Muscle of leg (tissue), 11 donors: ENCODE data around the gene ELL. TPM values are rescaled to one million over a fixed set of nuclear protein-coding genes. Genes with fewer than 3 reads are reported as not detected.
A peak's percentile ranks its signal among the peaks of the same experiment; 100 is the strongest.

Experiments used
- DNase-seq: peaks from one replicate; pipeline ENCODE4 v3.0.0; 2013
- H3K27ac ChIP-seq: one replicate; pipeline ENCODE4 v1.5.1; 2013; ENCODE audit warnings: mild to moderate bottlenecking, low read length, control low read depth
- H3K27me3 ChIP-seq: one replicate; pipeline ENCODE4 v1.6.1; 2013; ENCODE audit warnings: low read length; ENCODE audit not compliant: control insufficient read depth, insufficient read depth
- H3K36me3 ChIP-seq: one replicate; pipeline ENCODE4 v1.6.1; 2013; ENCODE audit warnings: low read length; ENCODE audit not compliant: control insufficient read depth, insufficient read depth
- H3K4me1 ChIP-seq: one replicate; pipeline ENCODE4 v1.6.1; 2013; ENCODE audit warnings: low read length; ENCODE audit not compliant: control insufficient read depth, insufficient read depth
- H3K4me3 ChIP-seq: one replicate; pipeline ENCODE4 v1.5.1; 2013; ENCODE audit warnings: low read length, control low read depth
- H3K9me3 ChIP-seq: replicated peaks from 2 replicates; pipeline ENCODE4 v1.6.1; 2013; ENCODE audit warnings: low read depth, low read length; ENCODE audit not compliant: control insufficient read depth
- WGBS: methylation state at CpG from one replicate; pipeline ENCODE4 v1.1.5; 2013; ENCODE audit warnings: missing lambda C conversion rate; ENCODE audit not compliant: insufficient coverage; 5-methylcytosine and 5-hydroxymethylcytosine counted together
- polyA plus RNA-seq, 8 donors: library from polyadenylated mRNA; unstranded; fragments of 120-200 nt; gene quantifications; one replicate each; pipeline versions ENCODE4 v1.2.1 to v1.2.3, GENCODE V29; 2013; ENCODE audit warnings: inconsistent platforms in 1 of 8, low replicate concordance in 1 of 8; ENCODE audit not compliant: insufficient read length in 8 of 8, insufficient read depth in 1 of 8
- total RNA-seq: library from RNA; stranded (reverse); fragments of 120-200 nt; gene quantifications from one replicate; pipeline ENCODE4 v1.2.4, GENCODE V29; 2013

Gene ELL
- total and polyA plus RNA-seq, 9 donors: 11.4 to 20.3 (median 16.7) TPM

DNA sequence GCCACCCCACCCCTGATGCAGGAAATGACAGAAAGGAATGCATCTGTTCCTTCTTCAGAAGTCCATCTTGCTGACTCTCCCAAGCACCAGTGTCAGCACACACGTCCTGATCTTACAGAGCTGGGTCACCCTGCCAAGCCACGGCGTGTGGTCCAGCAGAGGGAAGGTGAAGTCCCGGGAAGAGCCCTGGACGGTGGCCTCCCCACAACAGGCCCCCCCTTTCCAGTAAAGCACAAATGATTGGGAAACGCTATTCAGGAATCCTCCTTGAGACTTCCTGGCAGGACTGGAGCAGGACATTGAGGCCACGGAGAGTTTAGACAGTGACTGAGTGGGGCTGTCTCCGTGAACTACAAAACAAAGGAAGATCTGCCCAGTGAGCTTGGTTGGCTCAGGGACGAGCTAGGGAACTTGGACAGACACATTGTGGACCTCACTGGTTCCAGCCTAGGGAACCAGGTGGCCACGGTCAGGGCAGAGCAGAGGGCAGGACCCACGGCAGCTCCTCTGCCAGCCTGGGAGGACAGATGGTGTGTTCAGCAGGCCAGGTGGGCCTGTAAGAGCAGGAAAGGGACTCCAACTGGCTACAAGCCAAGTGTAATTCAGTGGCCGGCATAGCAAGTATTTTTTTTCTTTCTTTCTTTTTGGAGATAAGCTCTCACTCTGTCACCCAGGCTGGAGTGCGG, 41.7 kb downstream of the ELL start:
- Histone ChIP-seq H3K4me3 (no peak overlapping the region), H3K27ac (peak overlapping the region; percentile 71), H3K36me3 (peaks cover 6% of the 10 kb centered on the region), H3K27me3 (no peaks in the 10 kb centered on the region), H3K9me3 (no peaks in the 10 kb centered on the region), H3K4me1 (peaks cover 62% of the 10 kb centered on the region)
- 24% methylated on average over 9 of the region's 13 CpGs for WGBS
- peak; percentile 83 for DNase-seq

DNA sequence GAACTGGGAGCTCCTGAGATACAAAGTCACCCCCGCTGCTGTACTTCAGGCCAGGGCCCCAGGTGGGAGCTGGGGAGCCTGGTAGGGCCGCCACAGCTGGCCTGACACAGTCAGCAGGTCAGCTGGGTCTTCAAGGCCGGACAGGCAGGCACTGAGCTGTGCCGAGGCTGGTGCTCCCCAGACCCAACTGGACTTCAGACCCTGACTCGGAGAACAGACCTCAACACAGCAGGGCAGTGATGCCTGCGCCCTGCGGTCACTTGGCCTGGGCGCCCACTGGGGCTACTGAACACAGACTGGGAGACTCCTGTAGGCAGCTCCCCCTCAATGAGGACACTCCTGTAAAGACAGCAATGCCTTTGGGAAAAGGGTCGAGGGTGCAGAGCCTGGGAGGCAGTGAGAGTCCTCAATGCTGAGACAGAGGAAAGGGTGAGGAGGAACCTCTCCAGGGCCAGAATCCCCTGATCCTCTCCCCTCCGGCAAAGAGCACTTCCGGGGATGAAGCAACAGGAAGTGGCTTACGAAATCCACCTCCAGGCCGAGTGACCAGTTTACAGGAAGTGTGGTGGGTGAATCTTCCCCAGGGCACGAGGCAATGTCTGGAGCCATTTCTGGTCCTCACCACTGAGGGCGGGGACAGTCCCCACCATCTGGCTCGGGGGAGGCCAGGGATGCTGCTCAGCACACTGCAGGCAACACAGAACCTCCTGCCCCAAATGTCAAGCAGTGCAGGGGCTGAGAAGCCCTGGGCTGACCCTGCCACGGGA, 43.1 kb downstream of the ELL start:
- Histone ChIP-seq H3K36me3 (peaks cover 6% of the 10 kb centered on the region), H3K27ac (peak overlapping the region; percentile 48), H3K4me3 (no peak overlapping the region), H3K9me3 (no peaks in the 10 kb centered on the region), H3K4me1 (peaks cover 69% of the 10 kb centered on the region), H3K27me3 (no peaks in the 10 kb centered on the region)
- 82% methylated on average over 7 of the region's 17 CpGs for WGBS
- DNase-seq: peak; percentile 88

DNA sequence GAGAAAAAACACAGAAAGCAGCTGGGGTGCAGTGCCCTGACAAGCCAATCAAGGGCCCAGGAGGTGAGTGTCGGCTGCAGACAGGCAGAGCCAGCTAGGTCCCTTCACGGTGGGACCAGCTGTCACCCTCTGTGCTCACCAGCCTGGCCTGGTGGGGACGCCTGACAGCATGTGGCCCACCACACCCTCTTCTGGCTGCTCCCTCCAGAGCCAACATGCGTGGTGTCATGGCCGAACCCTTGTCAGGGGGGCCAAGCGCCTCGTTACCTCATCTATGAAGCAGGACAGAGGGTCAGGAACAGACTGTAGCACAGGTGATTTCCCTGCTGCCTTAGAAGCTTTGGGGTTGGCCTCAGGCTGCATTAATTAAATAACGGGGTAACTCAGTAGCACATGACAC, 43.9 kb downstream of the ELL start:
- WGBS: 74% methylated on average over 6 of the region's 8 CpGs
- H3K36me3 ChIP-seq: peaks cover 6% of the 10 kb centered on the region
- peak overlapping the region; percentile 29 for H3K27ac ChIP-seq

DNA sequence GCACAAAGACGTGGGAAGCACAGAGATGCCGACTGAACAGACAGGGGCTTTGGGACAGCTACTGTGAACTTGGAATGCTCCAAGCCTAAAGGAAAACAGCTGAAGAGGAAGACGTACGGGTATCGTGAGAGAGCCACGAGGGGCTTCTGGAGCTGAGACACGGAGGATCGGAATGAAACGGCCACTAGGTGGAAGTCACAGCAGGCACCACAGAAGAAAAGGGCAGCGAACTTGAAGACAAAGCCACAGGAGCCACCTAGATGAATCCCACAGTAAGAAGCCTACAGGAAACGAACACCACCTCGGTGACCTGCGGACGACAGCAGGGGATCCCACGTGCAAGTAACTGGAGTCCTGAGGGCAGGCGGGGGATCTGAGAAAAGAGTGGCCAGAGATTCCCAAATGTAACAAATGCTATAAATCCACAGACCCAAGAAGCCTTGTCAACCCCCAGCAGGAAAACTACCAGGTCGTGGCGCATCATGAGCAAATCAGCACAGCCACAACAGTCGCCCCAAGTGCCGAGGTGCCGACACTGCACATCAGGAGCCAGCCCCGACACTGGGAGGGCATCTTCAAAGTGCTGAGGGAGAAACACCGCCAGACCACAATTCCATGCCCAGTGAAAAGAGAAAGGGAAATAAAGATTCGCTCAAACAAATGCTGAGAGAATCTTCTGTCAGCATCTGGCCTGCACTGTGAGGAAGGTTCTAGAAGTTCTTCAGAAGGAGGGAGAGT, 44.7 kb downstream of the ELL start:
- no peaks in the 10 kb centered on the region for H3K9me3 ChIP-seq
- H3K27ac ChIP-seq: peak overlapping the region; percentile 20
- 57% methylated on average over 24 of the region's 24 CpGs for WGBS
- peaks cover 68% of the 10 kb centered on the region for H3K4me1 ChIP-seq
- H3K27me3 ChIP-seq: no peaks in the 10 kb centered on the region
- no peak for DNase-seq
- H3K4me3 ChIP-seq: no peak overlapping the region
- H3K36me3 ChIP-seq: peaks cover 10% of the 10 kb centered on the region

More for the DNA sequence above, 43.9 kb downstream of the ELL start:
- Histone ChIP-seq H3K4me3 (no peak overlapping the region), H3K4me1 (peaks cover 69% of the 10 kb centered on the region), H3K27me3 (no peaks in the 10 kb centered on the region), H3K9me3 (no peaks in the 10 kb centered on the region)
- DNase-seq: no peak

DNA sequence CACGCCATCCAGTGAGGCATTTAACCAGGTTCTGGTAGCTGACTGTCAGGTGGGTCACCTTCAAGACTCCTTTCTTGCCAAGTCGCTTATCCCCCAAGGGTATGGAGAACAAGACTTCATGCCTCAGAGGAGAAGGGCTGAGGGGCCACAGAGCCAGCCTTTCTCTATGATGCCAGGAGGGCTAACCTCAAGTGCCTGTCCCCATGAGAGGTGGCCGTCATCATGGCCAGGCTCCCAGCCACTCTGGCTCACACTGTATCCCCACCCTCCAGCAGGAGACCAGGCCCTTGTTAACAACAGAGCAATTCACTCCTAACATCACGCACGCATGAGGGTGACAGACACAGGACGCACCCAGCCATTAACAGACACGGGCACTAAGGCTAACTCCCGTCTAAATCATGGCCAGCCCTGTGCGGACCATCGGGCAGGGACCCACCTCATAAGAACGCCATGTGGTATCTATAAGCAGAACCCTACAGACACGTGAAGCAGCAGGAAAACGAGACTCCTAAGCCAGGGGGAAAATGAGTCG, 45.3 kb downstream of the ELL start:
- Histone ChIP-seq H3K36me3 (peaks cover 16% of the 10 kb centered on the region), H3K27me3 (no peaks in the 10 kb centered on the region), H3K9me3 (no peaks in the 10 kb centered on the region), H3K4me3 (no peak overlapping the region), H3K4me1 (peaks cover 68% of the 10 kb centered on the region), H3K27ac (peak overlapping the region; percentile 20)
- 65% methylated on average over 13 of the region's 14 CpGs for WGBS
- DNase-seq: no peak

DNA sequence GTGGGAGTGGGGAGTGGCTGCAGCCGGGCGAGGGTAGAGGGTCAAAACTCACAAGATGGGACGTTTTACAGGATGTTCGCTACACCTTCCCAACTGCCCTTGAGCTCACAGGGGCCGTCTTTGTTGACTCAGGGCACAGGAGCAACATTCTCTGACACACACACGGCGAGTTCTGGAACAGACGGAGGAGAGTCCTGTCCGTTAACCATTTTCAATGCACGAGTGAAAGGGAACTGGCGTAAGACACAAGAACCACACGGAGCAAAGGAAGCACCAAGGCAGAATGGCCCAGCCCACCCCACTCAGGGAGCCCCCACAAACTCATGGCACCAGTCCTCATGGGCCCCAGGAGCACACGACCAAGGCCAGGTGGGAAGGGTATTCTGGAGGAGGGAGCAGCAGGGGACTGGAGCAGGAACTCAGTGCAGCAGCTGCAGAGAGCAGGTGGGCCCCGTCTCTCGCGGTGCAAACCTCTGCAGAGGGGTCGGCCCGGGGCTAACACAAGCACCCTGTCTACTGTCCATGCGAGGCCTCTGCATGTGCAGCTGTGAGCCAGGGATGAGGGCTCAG, 46.0 kb downstream of the ELL start:
- peaks cover 65% of the 10 kb centered on the region for H3K4me1 ChIP-seq
- peaks cover 20% of the 10 kb centered on the region for H3K36me3 ChIP-seq
- H3K27me3 ChIP-seq: no peaks in the 10 kb centered on the region
- 55% methylated on average over 18 of the region's 19 CpGs for WGBS
- H3K27ac ChIP-seq: no peak overlapping the region
- H3K9me3 ChIP-seq: no peaks in the 10 kb centered on the region
- no peak overlapping the region for H3K4me3 ChIP-seq
- DNase-seq: no peak

DNA sequence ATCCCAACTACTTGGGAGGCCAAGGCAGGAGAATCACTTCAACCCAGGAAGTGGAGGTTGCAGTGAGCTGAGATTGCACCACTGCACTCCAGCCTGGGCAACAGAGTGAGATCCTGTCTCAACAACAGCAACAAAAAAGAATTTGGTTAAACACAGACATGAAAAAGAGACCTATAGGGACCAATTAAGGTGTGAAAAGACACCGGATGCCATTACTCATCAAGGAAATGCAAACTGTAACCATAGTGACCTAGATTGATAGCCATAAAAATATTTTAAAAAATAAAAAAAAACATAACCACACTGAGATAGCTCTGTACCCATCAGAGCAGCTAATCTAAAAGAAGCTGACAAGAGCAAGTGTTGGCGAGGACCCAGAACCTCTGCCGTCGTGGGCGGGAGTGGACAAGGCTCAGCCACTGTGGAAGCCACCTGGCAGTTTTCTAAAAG, 46.8 kb downstream of the ELL start:
- H3K4me3 ChIP-seq: no peak overlapping the region
- 70% methylated on average over 4 of the region's 5 CpGs for WGBS
- no peaks in the 10 kb centered on the region for H3K27me3 ChIP-seq
- no peaks in the 10 kb centered on the region for H3K9me3 ChIP-seq
- H3K36me3 ChIP-seq: peaks cover 20% of the 10 kb centered on the region
- H3K4me1 ChIP-seq: peaks cover 58% of the 10 kb centered on the region
- no peak for DNase-seq
- H3K27ac ChIP-seq: no peak overlapping the region

DNA sequence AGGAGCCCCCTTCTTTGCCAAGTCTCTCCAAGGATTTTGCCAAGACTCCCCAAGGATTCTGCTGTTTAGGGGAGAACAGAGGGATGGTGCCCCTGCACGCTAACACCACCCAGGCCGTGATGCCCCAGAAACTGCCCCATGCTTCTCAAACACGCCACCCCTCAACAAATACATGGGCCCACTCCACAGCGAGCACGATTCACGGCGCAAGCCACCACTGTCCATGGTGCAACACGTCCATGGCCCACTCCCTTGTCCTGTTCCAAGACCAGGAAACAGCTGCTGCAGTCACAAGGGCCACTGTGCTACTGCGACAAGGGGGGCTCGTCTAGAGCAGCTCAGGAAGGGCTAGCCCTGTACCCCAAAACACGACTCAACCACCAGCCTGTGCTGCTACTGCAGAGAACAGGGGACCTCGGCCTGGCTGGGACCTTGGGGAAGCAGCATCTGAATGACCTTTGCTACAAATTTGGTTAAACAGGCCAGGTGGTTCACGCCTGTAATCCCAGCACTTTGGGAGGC, 47.4 kb downstream of the ELL start:
- Histone ChIP-seq H3K36me3 (peaks cover 20% of the 10 kb centered on the region), H3K4me1 (peaks cover 58% of the 10 kb centered on the region), H3K9me3 (no peaks in the 10 kb centered on the region), H3K27me3 (no peaks in the 10 kb centered on the region), H3K4me3 (no peak overlapping the region), H3K27ac (no peak overlapping the region)
- WGBS: 88% methylated on average over 11 of the region's 13 CpGs
- DNase-seq: no peak

DNA sequence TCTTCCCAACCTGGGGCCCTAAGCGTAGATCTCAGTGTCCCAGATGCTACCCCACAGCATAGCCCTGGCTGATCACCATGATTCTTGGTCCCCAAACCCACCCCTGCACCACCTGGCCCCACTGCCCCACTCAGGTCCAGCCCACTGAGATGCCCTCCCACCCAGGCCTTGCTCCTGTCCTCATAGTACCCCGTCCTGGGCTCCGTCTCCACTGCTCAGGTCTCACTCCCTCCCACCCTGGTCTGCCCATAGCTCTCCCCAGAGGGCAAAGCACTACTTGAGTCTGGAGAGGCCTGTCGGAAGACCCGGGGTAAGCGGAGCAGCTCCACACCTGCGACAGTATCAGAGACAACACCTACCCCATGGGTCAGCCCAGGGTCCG, 48.2 kb downstream of the ELL start:
- no peaks in the 10 kb centered on the region for H3K27me3 ChIP-seq
- DNase-seq: no peak
- peaks cover 52% of the 10 kb centered on the region for H3K4me1 ChIP-seq
- no peak overlapping the region for H3K27ac ChIP-seq
- WGBS: 93% methylated on average over 6 of the region's 8 CpGs
- H3K9me3 ChIP-seq: no peaks in the 10 kb centered on the region
- H3K4me3 ChIP-seq: no peak overlapping the region
- H3K36me3 ChIP-seq: peaks cover 24% of the 10 kb centered on the region
